HG02588 (cell line): ENCODE data around the gene BAIAP2.
"Not testable (repeated sequence)": the region's sequence is repeated elsewhere in the genome, so short reads cannot be mapped to it uniquely, and the experiment has no call there.

Experiments
- ATAC-seq: cut with Tn5 transposase; IDR thresholded peaks from one replicate; pipeline ENCODE4 v1.9.1; 2021; ENCODE audit warnings: mild to moderate bottlenecking, moderate library complexity; ENCODE audit not compliant: unreplicated experiment

BAIAP2 gene

DNA sequence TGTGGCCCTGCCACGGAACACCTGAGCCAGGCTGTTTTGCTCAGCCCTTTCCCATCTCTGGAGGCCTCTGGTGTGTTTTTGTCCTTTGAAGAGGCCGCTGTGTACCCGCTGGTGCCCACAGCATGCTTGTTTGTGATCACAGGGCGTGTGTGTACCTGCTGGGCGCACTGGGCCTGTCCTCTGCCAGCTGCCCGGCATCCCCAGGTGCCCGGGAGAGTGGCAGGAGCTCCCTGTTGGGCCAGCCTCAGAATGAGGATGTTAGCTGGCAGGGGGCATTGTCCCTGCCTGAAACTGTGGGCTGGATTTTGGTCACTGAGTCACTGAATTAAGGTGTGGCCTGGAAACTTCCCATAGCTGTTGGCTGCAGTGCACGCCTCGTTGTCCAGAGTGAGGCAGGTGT lies 31.1 kb downstream of the BAIAP2 start:
- ATAC-seq: no peak

DNA sequence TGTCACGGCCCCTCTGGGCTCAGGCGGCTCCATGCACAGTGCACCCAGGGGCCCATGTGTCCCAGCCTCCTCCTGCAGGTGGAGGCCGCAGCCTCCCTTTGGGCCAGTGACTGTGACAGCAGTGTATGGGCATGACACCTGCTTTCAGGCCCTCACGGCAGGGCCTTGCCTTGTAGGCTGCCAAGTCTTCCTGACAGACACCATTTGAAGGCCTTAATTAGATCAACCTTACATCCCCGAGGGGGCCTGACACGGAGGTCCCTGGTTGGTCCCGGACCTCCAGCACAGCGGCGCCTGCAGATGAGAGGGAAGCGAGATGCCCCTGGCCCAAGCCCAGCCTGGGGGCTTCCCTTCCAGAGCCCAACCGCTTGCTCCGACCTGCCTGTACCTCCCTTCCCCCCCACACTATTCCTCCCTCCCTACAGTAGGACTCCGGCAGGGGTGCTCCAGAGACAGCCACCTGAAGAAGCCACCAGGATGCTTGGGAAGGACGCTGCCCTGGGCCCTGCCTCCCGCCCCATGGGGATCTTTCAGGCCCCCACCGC lies 31.9 kb downstream of the BAIAP2 start:
- ATAC-seq: no peak

- no peak for ATAC-seq
Measured at GRCh38 chr17:81067391-81067811, 32.5 kb downstream of the BAIAP2 start.

- no peak for ATAC-seq
Measured at GRCh38 chr17:81068411-81069134, 33.6 kb downstream of the BAIAP2 start.

- ATAC-seq: no peak
Measured at GRCh38 chr17:81069135-81069645, 34.2 kb downstream of the BAIAP2 start.

- no peak for ATAC-seq
Measured at GRCh38 chr17:81070541-81071246, 35.7 kb downstream of the BAIAP2 start.

DNA sequence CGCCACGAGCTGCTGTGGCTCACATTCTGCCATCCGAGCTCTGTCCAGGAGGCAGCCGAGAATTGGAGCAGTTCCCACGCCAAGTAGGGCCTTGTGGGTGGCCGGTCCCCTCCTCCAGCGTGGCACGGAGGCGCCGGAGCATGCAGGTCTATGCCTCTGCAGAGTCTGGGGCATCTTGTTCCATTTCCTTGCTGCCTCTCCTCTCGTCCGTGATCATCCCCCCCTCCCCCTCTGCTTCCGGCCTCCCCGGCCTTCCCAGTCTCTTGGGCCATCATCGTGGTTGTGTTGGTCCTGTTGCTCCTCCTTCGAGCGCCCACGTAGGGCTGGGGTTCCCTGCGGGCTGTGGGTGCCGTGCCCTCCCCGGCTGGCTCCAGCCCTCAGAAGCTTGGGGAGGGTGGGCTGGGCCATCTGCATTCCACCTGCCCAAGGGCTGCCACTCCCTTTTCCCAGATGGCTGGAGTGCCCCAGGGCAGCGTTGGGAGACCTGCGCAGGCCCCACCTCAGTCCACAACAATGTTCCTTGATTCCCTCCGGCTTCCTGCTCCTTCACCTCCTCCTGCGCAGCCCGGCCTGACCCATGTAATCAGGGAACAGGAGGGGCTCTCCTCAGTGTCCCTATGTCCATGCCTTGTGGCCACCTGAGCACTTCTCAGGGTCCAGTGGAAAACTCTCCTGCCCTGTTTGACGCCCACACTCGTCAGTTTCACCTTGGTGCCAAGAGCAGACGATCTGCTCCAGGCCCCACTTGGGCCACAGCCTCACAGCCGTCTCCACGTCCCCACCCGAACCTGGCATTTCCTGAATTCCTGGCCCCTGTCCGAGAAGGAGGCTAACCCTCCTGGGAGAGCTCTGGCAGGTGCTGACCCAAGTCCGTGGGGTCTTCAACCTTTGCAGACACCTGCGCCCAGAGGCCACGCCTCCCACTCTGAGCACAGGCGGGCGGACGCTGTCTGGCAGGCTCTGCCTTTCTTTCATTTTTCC lies 37.1 kb downstream of the BAIAP2 start:
- ATAC-seq: no peak

DNA sequence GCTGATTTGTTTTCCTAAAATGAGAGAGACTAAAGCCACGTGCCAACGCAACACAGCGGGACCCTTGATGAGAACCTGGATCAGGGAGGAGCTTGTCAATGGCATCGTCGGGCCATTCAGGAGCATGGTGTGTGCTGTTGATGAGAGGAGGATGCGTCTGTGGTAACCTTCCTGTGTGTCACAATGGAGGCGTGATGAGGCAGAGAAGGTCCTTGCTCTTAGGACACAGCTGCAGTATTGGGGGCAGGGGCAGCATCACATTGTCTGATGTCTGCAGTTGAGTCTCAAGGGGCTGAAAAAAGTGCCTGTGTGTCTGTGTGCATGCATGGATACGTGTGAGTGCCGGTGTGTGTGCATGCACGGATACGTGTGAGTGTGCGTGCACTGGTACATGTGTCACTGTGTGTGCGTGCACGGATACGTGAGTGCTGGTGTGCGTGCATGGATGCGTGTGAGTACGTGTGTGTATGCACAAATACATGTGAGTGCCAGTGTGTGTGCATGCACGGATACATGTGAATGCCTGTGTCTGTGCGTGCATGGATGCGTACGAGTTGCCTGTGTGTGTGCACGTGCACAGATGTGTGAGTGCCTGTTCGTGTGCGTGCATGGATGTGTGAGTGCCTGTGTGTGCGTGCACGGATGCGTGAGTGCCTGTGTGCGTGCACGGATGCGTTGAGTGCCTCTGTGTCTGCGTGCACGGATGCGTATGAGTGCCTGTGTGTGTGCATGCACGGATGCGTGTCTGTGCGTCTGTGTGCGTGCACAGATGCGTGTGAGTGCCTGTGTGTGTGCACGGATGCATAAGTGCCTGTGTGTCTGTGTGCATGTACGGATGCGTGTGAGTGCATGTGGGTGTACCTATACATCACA lies 39.3 kb downstream of the BAIAP2 start:
- ATAC-seq: no peak

DNA sequence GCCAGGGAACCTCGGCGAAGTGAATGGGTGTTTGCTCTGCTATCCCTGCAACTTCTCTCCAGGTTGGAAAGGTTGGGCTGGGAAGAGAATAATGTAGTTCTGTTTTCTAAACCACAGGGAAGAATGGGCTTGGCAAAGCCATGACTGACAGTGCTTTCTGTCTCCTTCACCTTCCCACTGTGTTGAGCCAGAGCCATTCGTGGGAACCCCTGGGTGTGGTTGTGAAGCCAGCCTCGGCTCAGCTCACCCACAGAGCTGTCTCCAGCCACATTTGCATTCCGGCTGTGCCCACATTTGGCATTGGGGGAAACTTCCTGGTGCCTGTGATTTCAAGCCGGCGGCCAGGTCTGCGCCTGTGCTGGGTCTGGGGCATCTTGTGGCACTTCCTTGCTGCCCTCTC lies 39.9 kb downstream of the BAIAP2 start:
- ATAC-seq: no peak

DNA sequence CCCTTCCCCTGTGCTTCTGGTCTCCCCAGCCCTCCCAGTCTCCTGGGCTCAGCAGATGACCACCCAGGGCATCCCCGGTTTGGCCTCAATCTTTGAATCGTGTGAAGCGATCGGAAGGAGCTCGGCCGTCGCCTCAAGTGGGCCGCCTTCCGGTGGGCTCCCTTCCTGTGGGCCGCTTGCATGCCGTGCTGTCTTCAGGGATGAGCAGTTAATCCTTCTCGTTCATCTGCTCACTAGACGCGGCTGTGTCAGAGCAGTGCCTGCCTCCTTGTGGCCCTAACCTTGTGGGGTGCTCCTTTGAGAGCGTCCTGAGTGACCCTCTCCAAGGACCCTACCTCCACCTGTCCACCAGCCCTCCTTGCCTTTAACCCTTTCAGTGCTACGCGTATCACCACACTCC lies 40.4 kb downstream of the BAIAP2 start:
- ATAC-seq: no peak

GRCh38 chr17:81076141-81076679 lies 41.3 kb downstream of the BAIAP2 start:
- no peak for ATAC-seq

DNA sequence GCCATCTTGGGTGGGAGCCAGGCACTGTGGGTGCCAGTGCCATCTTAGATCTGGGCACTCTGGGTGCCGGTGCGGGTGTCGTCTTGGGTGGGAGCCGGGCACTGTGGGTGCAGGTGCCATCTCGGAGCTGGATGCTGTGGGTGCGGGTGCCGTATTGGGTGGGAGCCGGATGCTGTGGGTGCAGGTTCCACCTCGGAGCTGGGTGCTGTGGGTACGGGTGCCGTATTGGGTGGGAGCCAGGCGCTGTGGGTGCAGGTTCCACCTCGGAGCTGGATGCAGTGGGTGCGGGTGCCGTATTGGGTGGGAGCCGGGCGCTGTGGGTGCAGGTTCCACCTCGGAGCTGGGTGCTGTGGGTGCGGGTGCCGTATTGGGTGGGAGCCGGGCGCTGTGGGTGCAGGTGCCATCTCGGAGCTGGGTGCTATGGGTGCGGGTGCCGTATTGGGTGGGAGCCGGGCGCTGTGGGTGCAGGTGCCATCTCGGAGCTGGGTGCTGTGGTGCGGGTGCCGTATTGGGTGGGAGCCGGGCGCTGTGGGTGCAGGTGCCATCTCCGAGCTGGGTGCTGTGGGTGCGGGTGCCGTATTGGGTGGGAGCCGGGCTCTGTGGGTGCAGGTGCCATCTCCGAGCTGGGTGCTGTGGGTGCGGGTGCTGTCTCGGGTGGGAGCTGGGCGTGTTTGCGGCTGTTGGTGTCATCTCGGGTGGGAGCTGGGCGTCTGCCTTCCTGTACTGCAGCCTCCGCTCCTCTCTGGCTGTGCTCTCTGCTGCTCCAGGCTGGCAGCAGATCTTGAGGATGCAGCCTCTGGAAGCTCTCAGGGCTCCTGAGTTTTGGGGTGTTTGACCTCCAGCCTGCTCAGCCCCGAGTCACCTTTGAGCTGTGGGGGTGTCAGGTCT lies 43.3 kb downstream of the BAIAP2 start:
- not testable (repeated sequence) for ATAC-seq

- no peak for ATAC-seq
Measured at GRCh38 chr17:81080019-81080418, 45.1 kb downstream of the BAIAP2 start.

- no peak for ATAC-seq
Measured at GRCh38 chr17:81081222-81082176, 46.5 kb downstream of the BAIAP2 start.

- no peak for ATAC-seq
Measured at GRCh38 chr17:81082177-81083073, 47.5 kb downstream of the BAIAP2 start.

GRCh38 chr17:81083125-81083765 lies 48.3 kb downstream of the BAIAP2 start:
- ATAC-seq: no peak
